B cell (primary cell): ENCODE measurements around the gene NCOA5.

Source experiments
- EZH2 ChIP-seq: IDR thresholded peaks from 2 replicates; pipeline ENCODE4 v1.6.1; 2012; ENCODE audit warnings: borderline replicate concordance, low read depth, mild to moderate bottlenecking, moderate library complexity, low read length; ENCODE audit not compliant: insufficient read depth, poor library complexity, severe bottlenecking
- TF ChIP-seq, protein P1 (sequence below): fragments of 200-600 bp; IDR thresholded peaks from one replicate; pipeline ENCODE4 v1.8.0; 2022; ENCODE audit warnings: antibody characterized with exemption, mild to moderate bottlenecking

DNA sequence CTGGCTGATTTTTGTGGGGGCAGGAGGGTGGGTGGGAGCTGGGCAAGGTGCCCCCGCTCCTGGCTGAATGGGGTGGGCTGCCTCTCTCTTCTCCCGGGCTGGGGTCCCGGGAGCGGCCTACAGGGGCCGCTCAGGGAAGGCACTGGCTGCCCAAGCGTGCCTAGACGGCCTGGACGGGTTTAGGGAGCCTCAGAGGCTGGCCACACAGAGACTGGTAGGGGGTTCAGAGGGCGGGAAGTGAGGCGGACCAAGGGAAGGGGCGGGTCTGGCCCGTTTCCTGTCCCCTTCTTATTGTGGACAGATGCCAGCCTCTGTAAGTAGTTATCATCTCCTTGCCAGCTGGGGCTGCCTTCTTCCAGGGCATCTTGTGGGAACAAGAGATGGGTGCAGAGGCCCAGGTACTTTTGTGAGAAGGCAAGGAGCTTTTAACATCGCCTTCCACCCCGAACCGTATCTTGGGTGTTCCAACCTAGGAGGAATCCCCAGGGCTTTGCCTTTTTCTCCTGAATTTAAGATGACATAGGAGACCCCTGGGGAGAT, 28.8 kb upstream of the NCOA5 start:
- TF ChIP-seq, protein P1, sequence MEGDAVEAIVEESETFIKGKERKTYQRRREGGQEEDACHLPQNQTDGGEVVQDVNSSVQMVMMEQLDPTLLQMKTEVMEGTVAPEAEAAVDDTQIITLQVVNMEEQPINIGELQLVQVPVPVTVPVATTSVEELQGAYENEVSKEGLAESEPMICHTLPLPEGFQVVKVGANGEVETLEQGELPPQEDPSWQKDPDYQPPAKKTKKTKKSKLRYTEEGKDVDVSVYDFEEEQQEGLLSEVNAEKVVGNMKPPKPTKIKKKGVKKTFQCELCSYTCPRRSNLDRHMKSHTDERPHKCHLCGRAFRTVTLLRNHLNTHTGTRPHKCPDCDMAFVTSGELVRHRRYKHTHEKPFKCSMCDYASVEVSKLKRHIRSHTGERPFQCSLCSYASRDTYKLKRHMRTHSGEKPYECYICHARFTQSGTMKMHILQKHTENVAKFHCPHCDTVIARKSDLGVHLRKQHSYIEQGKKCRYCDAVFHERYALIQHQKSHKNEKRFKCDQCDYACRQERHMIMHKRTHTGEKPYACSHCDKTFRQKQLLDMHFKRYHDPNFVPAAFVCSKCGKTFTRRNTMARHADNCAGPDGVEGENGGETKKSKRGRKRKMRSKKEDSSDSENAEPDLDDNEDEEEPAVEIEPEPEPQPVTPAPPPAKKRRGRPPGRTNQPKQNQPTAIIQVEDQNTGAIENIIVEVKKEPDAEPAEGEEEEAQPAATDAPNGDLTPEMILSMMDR = no peak
- no peak for TF ChIP-seq EZH2
